ENCODE measurements around the gene RAPGEF2.
A peak's percentile ranks its signal among the peaks of the same experiment; 100 is the strongest.
"Not testable (repeated sequence)": the region's sequence is repeated elsewhere in the genome, so short reads cannot be mapped to it uniquely, and the experiment has no call there.

The RAPGEF2 gene

GRCh38 chr4:159102622-159103383 lies at the start of gene RAPGEF2:
TSS of gene RAPGEF2 (plus strand) at chr4:159103079. CDS start at chr4:159104163, 1,084 bp downstream.
- DNase-seq = peak; percentile 85

- DNase-seq = no peak
Measured at GRCh38 chr4:159055833-159056232, 47.0 kb upstream of the RAPGEF2 start.

- DNase-seq = no peak
Measured at GRCh38 chr4:159060161-159060560, 42.7 kb upstream of the RAPGEF2 start.

GRCh38 chr4:159062381-159062780 lies 40.5 kb upstream of the RAPGEF2 start:
- DNase-seq = no peak

- DNase-seq = no peak
Measured at GRCh38 chr4:159065513-159066240, 37.2 kb upstream of the RAPGEF2 start.

- DNase-seq = not testable (repeated sequence)
Measured at GRCh38 chr4:159068139-159068538, 34.7 kb upstream of the RAPGEF2 start.

- no peak for DNase-seq
Measured at GRCh38 chr4:159069922-159070321, 33.0 kb upstream of the RAPGEF2 start.

GRCh38 chr4:159070742-159071141 lies 32.1 kb upstream of the RAPGEF2 start:
- no peak for DNase-seq

GRCh38 chr4:159071178-159071968 lies 31.5 kb upstream of the RAPGEF2 start:
- no peak for DNase-seq

- DNase-seq = no peak
Measured at GRCh38 chr4:159071969-159072765, 30.7 kb upstream of the RAPGEF2 start.

GRCh38 chr4:159075531-159075932 lies 27.3 kb upstream of the RAPGEF2 start:
- no peak for DNase-seq

- not testable (repeated sequence) for DNase-seq
Measured at GRCh38 chr4:159077018-159077417, 25.9 kb upstream of the RAPGEF2 start.

- DNase-seq = no peak
Measured at GRCh38 chr4:159077702-159078495, 25.0 kb upstream of the RAPGEF2 start.

GRCh38 chr4:159079074-159079473 lies 23.8 kb upstream of the RAPGEF2 start:
- no peak for DNase-seq

- DNase-seq = no peak
Measured at GRCh38 chr4:159086606-159087005, 16.3 kb upstream of the RAPGEF2 start.

- no peak for DNase-seq
Measured at GRCh38 chr4:159090255-159090654, 12.6 kb upstream of the RAPGEF2 start.

- not testable (repeated sequence) for DNase-seq
Measured at GRCh38 chr4:159094156-159094555, 8.7 kb upstream of the RAPGEF2 start.

- no peak for DNase-seq
Measured at GRCh38 chr4:159096434-159096833, 6.4 kb upstream of the RAPGEF2 start.

- no peak for DNase-seq
Measured at GRCh38 chr4:159097144-159097543, 5.7 kb upstream of the RAPGEF2 start.

- DNase-seq = no peak
Measured at GRCh38 chr4:159097785-159098184, 5.1 kb upstream of the RAPGEF2 start.

GRCh38 chr4:159098482-159099127 lies 4.3 kb upstream of the RAPGEF2 start:
- no peak for DNase-seq
